HepG2 (cell line): ENCODE data around the gene STAB2.

Source experiments
- EP300 ChIP-seq, 3 experiments: sonication (generic) in 1 of 3; formaldehyde crosslinking in 1 of 3; IDR thresholded peaks; 2 replicates each; pipeline versions ENCODE4 v1.5.1 to v1.6.1; 2011 to 2020; ENCODE audit warnings: low read depth in 2 of 3, low read length in 2 of 3, borderline replicate concordance in 1 of 3, improper control_type of control experiment in 1 of 3, mild to moderate bottlenecking in 1 of 3, missing genetic modification reagents in 1 of 3, moderate library complexity in 1 of 3
- HCFC1 ChIP-seq: fragments of 150-350 bp; IDR thresholded peaks from 2 replicates; pipeline ENCODE4 v1.6.1; 2014; ENCODE audit warnings: low read depth, low read length
- IRF2 ChIP-seq: IDR thresholded peaks from 2 replicates; pipeline ENCODE4 v1.6.1; 2018; ENCODE audit warnings: missing genetic modification reagents, missing compliant biosample characterization
- MZF1 ChIP-seq: sonication (generic); formaldehyde crosslinking; IDR thresholded peaks from 2 replicates; pipeline ENCODE4 v1.8.1; 2023; ENCODE audit warnings: mild to moderate bottlenecking, missing genetic modification reagents, borderline replicate concordance
- POLR2AphosphoS5 ChIP-seq: IDR thresholded peaks from 2 replicates; pipeline ENCODE4 v1.6.1; 2012; ENCODE audit warnings: low read depth, low read length
- TCF12 ChIP-seq, 2 experiments: fragments of 450-650 bp in 1 of 2; sonication (generic) in 1 of 2; formaldehyde crosslinking in 1 of 2; IDR thresholded peaks; 2 replicates each; pipeline versions ENCODE4 v1.6.1 to v1.8.0; 2017 to 2022; ENCODE audit warnings: antibody characterized with exemption in 1 of 2, mild to moderate bottlenecking in 1 of 2, missing genetic modification reagents in 1 of 2, moderate library complexity in 1 of 2
- ZNF652 ChIP-seq: IDR thresholded peaks from 2 replicates; pipeline ENCODE4 v1.6.1; 2016; ENCODE audit warnings: low read depth, borderline replicate concordance
- TF ChIP-seq, protein P1 (sequence below): sonication (generic); formaldehyde crosslinking; IDR thresholded peaks from 2 replicates; pipeline ENCODE4 v1.5.0; 2020; ENCODE audit warnings: mild to moderate bottlenecking, missing genetic modification reagents, moderate library complexity

DNA sequence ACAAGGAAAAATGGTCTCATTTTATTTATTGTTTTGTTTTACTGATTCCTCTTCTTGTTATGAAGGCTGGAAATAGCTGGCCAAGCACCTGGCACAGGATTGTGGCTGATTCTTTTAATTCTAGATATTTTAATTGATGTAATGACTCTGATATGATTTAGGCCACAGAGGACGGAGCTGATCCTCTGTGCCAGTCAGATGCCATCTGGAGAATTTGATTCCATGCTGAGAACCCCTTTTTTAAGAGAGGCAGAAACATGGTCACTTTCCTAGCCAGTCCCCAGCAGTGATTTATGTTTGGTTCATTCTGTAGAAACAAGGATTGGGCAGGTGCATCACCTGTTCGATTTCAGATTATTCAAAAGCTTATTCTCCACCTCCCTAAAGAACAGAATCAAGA, 77.6 kb downstream of the STAB2 start:
- no peak for TF ChIP-seq HCFC1
- TF ChIP-seq, protein P1, sequence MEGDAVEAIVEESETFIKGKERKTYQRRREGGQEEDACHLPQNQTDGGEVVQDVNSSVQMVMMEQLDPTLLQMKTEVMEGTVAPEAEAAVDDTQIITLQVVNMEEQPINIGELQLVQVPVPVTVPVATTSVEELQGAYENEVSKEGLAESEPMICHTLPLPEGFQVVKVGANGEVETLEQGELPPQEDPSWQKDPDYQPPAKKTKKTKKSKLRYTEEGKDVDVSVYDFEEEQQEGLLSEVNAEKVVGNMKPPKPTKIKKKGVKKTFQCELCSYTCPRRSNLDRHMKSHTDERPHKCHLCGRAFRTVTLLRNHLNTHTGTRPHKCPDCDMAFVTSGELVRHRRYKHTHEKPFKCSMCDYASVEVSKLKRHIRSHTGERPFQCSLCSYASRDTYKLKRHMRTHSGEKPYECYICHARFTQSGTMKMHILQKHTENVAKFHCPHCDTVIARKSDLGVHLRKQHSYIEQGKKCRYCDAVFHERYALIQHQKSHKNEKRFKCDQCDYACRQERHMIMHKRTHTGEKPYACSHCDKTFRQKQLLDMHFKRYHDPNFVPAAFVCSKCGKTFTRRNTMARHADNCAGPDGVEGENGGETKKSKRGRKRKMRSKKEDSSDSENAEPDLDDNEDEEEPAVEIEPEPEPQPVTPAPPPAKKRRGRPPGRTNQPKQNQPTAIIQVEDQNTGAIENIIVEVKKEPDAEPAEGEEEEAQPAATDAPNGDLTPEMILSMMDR (CRISPR knock-in tag), result no peak
- no peak for TF ChIP-seq MZF1
- TF ChIP-seq TCF12 (IDR thresholded peaks at IDR 0.05), result no peak
- no peak for TF ChIP-seq TCF12 (CRISPR knock-in tag; IDR thresholded peaks at IDR 0.05)
- TF ChIP-seq EP300 (IDR thresholded peaks at IDR 0.05; ENCODE audit: low read depth in 2 of 2, low read length in 2 of 2), result no peak
- no peak for TF ChIP-seq EP300 (CRISPR knock-in tag; IDR thresholded peaks at IDR 0.05; ENCODE audit: borderline replicate concordance)
- TF ChIP-seq POLR2AphosphoS5, result no peak
- TF ChIP-seq IRF2, result no peak
- no peak for TF ChIP-seq ZNF652 (CRISPR knock-in tag)
